CD4-positive, alpha-beta T cell treated with Interleukin-10 for 1 hour (primary cell): ENCODE data around the gene KLF16.
A peak's percentile ranks its signal among the peaks of the same experiment; 100 is the strongest.

Source experiments
- DNase-seq: peaks from one replicate; pipeline ENCODE4 v3.0.0-alpha.2; 2020

KLF16 gene

DNA sequence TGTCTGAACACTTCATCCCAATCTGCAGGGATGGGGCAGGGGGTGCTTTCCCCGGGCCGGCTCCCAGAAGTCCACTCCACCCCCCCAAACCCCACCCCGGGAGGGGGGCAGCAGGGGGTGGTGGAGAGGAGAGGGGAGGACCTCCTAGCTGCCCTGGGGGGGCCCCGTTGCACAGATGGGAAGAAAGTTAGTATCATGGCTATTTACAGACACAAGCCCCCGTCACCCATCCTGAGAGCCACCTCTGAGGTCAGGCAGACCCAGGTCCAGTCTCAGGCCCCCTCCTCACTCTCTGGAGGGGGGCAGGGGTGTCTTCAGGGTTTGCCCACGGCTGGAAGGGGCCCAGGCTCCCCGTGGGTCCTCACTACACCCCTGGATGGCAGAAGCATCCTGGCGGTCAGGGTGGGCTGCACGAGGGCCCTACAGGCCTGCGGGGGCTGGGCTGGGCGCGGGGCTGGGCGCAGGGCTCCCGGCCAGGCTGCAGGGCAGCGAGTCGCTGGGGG lies 9.3 kb downstream of the KLF16 start:
- DNase-seq = no peak

DNA sequence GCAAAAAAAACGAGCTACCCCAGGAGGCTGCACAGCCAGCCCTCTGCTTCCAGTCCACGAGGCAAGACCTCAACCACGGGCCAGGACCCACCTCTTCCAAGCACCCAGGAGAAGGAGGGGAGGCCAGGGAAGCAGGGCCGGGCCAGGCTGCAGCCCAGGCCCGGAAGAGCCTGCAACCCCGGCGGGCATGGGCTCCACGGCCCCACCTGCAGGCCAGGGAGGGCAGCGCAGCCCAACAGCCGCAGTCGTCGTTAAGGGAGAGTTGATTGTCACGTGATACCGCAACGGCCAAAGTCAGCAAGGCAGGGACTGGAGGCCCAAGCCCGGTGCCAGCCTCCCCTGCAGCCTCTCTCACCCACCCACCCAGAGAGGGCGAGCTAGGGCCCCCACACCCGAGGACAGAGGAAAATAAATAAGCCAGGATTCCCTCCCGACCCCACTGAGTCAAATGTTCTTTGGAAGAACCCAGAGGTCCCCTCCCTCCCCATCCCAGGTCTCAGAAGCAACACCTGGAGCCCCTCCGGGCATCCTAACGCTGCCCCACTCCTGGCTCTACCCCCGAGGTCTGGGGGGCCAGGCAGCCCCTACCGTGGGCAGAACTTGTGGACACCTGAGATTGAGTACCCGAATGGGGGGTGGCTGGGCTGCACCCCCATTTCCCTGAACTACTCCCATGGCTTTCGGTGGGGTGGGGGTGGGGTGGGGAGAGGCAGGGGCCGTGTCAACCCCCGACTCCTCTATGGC lies 9.9 kb downstream of the KLF16 start:
- DNase-seq = peak; percentile 86

DNA sequence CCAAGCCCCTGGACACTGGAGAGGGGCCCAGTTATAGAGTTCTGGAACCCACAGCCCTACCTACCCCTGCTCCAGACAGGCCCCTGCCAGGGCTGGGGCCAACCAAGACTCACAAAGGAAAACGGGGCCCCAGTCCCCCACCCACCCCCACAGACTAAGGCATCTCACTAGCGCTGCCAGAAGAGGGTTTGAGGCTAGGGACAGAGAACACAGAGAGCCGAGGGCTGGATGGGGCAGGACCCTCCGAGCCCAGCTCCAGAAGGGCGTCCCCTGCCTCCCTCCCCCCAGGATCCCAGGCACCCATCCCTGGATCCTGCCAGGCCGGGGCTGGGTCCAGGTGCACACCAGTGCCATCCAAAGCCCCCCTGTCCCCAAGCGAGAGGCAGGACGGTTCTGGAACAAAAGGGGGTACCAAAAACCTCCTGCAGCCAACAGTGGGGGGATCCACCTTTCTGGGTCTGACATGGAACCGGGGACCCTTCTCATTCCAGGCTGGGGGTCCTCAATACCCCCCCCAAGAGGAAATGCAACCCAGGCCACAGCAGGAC lies 10.7 kb downstream of the KLF16 start:
- no peak for DNase-seq

DNA sequence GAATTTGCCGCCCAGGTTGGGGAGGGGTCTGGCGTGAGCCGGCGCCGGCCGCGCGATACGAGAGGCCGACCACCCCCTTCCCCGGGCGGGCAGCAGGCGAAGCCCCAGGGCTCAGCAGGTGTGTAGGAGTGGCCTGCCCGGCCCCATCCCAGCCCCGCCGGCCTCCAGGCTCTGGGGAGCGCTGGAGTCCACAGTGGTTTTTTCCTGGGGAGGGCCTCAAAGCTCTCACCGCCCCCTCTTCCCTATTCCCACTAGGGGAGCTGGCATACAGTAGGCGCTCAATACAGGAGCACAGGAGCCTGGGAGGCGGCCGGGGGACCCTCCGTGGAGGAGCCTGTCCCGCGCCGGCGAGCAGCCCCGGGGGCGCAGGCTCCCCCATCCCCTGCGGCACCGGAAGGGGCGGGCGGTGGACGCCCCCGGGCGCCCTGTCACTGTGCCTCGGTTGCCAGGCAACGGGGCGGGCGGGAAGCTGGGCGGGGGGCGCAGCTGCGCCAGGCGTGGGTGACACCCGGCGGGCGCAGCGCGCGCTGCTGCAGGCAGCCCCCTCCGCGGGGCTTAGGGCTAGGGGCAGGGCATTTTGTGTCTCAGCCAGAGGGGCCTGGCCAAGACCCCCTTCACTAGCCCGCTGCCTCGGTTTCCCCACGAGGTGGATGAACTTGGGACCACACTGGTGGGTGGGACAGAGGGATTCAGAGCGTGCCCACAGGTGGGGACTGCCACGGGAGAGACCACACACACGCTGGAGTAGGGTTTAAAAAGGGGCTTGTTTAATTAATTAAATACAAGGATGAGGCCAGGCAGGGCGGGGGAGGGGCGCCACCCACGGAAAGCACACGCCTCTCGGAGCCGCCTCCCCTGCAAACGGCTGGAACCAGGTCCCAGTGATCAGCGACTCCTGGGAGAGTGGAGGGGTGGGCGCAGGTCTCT lies 11.5 kb downstream of the KLF16 start:
- DNase-seq = peak; percentile 70

DNA sequence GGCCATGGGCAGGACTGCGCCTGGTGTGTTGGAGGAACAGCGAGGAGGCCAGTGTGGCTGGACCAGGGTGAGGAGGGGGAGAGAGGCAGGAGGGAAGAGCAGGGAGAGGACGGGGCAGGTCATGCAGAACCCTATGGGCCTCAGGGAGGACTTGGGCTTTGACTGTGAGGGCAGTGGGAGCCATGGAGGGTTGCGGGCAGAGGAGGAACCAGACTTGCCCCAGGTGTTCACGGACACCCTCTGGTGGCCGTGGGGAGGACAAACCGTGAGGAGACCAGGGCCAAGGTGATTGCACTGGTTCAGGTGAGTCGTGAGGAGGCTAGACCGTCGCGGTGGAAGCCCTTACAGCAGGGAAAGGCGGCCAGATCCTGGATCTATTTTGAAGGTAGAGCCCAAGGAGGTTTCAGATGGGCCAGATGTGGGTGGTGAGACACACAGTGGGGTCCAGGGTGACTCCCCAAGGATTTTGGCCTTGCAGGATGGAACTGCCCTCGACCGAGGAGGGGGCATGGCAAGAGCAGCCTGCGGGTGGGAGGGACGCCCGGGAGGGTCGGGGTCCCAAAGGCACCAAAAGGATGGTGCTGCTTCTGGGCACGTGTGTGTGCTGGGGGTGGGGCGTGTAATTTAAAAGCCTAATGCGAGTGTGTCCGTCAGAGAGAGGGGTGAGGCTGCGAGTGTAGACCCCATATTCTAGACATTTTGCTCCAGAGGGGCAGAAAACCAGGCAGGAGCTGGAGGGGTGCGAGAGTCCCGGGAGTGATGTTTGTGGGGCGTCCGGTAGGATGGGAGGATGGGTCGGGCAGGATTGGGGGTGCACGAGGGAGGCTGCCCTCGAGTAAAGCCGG lies 12.3 kb downstream of the KLF16 start:
- DNase-seq = peak; percentile 31

DNA sequence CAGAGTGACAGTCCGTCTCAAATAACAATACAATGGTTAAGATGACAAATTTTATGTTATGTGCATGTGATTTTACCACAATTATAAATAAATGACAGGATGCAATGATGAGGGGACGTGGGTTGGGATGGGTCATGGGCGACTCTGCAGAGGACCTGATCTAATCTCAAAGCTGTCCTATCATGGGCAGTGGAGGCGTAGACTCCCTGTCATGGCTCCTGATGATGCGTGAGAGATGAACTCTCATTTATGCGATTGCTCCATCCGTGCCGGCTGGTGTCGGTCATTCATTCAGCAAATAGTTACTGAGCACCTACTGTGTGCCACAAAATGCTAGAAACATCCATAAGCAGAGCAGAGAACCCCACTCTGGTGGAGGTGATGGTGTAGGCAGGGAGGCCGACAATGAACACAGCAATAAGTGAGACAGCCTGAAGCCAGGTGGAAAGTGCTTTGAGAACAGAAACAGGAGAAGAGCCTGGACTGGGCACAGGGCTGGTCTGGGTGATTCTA lies 13.4 kb downstream of the KLF16 start:
- no peak for DNase-seq

DNA sequence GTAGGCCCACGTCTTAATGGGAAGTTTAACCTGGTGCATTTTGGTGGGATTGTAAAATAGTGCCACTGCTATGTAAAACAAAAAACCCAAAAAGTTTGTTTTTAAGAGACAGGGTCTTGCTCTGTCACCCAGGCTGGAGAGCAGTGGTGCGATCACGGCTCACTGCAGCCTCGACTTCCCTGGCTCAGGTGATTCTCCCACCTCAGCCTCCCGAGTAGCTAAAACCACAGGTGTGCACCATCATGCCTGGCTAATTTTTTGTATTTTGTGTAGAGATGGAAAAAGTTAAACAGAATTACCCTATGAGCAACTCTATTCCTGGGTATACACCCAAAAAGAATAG lies 14.3 kb downstream of the KLF16 start:
- DNase-seq = no peak

DNA sequence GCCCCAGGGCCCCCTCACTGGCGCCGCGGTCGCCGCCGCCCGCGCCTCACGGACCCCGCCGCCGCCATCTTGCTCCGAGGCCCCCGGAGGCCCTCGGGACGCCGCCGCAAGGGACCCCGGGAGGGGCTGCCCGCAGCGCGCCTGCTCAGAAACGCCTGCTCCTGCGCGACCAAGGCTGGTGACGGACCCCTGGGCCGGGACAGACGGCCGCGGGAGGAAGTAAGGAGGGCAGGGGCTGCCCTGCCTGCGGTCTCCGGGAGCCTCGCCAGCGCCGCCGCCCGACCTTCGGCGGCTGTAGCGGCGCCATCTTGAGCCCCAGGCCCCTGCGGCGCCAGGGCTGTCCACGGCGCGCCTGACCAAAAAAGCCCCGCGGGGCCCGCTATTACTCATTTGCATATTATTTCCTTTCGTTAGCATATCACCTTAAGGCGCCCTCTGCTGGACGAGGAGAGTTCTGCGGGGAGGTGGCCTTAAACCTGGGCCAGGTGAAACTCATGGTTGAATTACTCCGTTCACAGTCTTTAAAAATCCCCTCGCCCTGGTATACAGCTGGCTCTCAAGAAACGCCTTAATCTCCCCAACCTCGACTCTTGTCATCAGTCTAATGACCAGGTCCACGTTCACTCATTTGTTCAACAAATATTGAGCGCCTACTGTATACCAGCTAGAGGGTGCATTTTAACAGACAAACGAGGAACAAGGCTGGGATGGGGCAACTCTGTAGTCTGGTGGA lies 14.8 kb downstream of the KLF16 start, which contains the start of gene REXO1:
REXO1 (minus strand) TSS at position 85 of the 733 bp plus-strand sequence. CDS start 125 bp downstream, outside the sequence.
- DNase-seq = peak; percentile 98

DNA sequence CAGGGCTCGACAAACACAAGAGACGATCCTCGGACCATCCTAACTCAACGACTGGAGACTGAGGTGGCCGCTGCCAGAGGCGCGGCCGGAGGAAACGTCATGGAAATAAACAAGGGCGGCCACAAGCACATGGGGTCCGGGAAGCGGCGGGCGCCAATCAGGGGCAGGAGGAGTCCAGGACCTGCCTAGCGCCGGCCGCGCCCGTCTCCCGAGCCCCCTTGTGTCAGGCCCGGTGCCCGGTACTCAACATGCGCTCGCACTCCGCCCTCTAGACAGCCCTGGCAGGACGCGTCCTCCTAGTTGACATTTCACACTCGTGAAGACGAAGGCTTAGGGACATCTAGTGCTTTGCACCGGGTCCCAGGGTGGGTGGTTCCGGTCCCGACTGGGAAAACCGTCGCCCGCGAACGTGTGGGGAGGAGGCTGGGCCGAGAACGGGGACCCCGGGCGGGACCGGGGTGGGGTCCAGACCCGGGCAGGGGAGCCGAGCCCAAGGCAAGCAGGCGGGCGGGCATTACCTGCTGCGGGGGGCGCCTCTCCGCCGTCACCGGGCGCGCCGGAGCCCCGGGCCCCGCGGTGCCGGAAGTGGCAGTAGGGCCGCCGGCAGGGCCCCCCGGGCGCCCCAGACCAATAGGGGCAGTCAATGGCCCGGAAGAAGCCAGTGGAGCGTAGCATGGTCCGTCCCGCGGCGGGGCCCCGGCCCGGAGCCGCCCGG lies 15.5 kb downstream of the KLF16 start:
- DNase-seq = peak; percentile 33

DNA sequence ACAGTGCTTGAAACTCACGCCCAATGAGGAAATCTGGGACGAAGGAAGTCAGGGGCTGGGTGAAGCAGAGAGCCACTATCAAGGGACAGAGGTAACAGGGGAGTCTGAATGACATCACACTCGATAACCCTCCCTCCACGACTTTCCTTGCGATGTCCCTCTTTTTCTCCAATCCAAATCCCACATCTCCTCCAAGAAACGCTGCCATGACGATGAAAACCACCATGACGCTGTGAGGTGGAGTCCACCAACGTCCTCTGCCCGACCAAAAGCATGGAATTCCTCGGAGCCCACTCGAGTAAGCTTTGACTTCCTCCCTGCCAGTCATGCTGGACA lies 16.1 kb downstream of the KLF16 start:
- no peak for DNase-seq

DNA sequence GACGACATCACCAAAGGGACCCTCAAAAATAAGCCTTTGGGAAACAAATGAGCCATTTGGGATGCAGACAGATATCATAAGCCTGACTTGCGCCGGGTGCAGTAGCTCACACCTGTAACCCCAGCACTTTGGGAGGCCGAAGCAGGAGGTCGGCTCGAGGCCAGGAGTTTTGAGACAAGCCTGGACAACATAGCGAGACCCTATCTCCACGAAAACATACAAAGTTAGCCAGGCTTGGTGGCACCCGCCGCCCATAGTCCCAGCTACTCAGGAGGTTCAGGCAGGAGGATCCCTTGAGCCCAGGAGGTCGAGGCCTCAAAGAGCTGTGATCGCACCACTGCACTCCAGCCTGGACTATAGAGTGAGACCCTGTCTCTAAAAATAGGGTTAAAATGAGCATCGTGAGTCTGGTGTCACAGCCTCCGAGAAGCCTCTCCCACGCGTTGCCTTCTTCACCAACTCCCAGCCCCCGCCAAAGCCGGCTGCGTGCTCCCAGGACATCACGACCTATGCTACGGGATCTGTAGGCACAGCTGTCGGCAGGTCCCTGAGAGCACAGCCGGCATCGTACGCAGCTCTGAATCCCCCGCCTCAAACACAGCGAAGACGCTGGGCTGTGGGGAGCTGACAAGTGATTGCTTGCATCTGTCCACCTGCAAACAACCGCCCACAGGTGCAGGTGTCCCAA lies 16.7 kb downstream of the KLF16 start:
- no peak for DNase-seq

DNA sequence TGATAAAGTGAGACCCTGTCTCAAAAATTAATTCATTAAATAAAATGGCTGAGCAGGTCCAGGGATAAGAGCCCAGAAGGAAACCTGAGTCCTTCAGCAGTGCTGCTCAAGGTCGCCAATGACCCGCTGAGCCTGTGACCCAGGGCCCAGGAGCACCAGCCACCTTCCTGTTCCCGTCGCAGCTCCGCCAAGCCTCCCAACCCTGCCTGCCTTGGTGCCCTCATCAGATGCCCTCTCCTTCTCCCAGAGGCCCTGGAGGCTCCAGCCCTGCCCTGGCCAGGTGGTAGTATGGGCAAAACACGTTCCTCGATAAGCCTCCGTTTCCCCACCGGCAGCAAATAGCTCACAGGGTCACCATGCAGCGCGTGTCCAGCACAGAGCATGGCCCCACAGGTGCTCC lies 17.7 kb downstream of the KLF16 start:
- DNase-seq = no peak

DNA sequence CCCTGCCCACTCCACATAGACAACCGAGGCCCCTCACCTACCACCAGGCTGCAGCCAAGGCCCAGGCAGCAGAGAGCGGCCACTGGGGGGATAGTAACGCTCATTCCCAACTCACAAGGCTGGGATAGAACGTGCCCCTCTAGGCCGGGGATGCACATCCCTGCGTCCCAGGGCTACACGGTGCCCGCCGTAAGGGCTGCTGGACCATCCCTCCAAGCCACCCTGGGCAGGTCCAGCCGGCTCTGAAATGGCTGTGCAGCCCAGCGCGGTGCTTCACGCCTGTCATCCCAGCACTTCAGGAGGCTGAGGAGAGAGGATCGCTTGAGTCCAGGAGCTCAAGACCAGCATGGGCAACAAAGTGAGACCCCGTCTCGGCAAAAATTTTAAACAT lies 18.3 kb downstream of the KLF16 start:
- DNase-seq = no peak

DNA sequence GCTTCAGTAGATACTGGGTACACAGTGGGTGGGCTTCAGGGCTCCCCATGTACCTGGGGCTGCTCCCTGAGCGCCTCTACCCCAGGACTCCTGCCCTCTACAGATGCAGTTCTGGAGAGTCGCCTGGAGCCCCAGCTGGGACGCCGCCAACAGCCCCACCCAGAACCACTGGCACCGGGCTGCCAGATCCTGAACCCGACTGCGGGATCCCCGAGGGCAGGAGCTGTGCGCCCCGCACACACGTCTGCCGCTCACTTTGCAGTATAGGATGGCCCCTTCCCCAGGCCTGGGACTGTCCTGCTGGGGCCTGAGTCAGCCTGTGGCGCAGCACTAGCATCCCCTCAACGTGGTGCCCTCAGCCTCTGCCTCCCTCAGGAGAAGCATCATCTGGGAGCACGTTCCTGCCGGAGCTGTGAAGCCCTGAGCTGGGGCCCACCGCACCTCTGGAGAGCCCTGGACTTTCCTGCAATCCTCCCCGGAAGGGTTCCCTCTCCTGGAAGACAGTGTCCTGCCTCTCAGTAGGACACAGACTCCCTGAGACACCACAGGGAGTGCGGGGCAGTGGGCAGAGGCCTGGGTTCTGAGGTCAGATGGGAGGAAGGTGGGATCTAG lies 18.8 kb downstream of the KLF16 start:
- DNase-seq = no peak

DNA sequence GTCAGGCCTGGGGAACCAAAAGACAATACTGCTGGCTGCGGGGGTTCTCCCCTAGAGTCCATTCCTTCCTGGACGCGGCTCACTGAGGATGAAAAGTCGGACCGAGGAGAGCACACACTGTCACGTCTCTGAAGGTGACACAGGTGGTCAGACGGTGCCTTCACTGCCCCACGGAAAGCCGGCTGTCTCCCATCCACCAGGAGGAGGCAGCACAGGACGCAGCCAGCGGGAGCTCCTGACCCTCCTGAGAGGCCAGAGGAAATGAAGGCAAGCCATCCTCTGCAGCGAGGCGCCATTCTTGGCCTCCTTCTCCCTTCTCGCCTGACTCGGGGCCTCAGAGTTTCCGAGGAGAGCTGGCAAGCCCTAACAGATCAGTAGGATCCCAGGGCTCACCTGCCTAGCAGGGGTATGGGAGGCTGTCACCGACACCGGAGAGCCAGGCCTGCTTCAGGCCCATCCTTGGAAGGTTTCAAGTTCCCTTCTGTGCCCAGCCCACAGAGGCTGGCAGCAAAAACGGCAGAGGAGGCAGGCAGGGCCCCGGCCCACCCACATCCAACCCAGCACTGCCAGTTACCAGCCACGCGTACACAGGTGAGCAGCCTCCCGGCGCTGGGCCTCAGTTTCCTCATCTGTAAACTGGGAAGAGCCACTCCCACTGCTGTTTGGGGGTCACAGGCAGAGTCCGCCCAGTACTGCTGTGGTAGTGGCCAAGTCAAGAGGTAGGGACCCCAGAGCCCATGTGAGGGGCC lies 19.6 kb downstream of the KLF16 start:
- DNase-seq = no peak

DNA sequence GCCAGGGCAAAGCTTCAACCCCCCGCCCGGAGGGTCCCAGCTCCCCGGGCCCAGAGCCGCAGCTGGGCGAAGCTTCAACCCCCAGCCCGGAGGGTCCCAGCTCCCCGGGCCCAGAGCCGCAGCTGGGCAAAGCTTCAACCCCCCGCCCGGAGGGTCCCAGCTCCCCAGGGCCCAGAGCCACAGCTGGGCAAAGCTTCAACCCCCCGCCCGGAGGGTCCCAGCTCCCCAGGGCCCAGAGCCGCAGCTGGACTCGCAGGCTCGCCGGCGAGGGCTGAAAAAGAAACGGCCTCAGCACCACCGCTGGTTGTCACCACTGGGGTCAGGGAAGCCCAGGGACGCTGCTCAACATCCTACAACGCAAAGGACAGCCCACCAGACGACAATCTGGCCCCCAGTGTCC lies 20.3 kb downstream of the KLF16 start:
- DNase-seq = no peak

DNA sequence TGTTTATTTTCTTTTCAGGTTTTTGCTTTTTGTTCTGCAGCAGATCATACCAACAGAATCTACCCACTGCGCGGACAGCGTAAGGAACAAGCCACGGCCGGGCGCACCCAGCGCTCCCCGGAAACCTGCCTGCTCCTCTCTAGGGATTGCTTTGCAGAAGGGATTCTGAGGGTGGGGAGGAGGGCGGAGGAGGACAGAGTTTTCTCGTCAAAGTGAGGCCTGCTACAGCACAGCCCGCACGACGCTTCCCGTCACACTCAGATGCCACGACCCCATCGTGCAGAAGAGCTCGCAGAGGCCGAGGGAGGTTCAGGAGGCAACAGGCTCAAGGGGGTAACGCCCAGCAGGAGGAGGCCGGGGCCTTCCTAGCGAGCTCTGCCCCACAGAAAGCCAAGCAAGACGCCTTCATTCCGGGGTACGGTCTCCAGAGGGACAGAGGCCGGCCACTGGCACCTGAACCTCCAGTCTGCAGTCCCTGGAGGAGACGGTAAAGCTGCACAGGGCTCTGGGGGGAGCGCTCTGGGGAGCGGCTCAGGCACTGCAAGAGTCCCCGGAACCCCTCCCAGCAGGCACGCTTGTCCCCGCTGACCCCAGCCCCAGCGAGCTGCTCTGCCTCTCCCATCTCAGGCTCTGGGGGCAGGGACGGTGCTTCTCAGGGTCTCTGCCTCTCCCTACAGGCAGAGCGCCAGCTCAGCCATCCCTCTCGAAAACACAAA lies 22.0 kb downstream of the KLF16 start:
- no peak for DNase-seq

DNA sequence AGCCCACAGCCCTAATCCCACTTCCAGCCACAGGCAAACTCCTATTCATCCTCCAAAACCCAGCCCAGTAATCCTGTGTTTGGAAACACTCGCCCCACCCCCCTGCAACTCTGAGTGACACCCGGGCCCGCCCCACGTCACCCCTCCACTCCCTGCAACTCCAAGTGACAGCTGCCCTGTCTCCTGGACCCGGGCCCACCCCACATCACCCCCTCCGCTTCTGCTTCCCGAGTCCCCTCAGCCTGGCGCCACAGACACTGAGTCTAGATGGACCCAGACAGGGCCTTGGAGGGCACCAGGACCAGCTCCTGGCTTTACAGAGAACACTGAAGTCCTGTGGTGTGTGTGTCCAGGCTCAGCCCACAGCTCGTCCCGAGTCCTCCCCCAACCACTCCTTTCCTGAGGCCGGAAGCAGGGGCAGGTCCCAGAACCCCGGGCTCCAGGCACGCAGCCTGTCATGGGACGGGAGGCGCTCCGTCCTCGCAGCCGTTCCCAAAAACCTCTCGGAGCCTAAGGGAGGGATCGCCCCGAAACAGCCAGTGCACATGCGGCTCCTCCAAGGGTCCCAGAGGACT lies 22.8 kb downstream of the KLF16 start:
- DNase-seq = no peak
